HL-60 (cell line): ENCODE measurements around the gene TNPO3.

Experiments used
- GABPA ChIP-seq: IDR thresholded peaks from 2 replicates; pipeline ENCODE4 v1.6.1; 2012; ENCODE audit warnings: low read depth
- POLR2AphosphoS5 ChIP-seq: IDR thresholded peaks from 2 replicates; pipeline ENCODE4 v1.6.1; 2012; ENCODE audit warnings: low read depth
- REST ChIP-seq: IDR thresholded peaks from 2 replicates; pipeline ENCODE4 v1.6.1; 2012; ENCODE audit warnings: low read depth; ENCODE audit not compliant: insufficient replicate concordance
- SPI1 ChIP-seq: IDR thresholded peaks from 2 replicates; pipeline ENCODE4 v1.6.1; 2012; ENCODE audit warnings: low read depth, mild to moderate bottlenecking, borderline replicate concordance
- TF ChIP-seq, protein P1 (sequence below): IDR thresholded peaks from one replicate; pipeline ENCODE4 v1.5.1; 2011; ENCODE audit warnings: low read length, control low read depth, inconsistent platforms; ENCODE audit not compliant: insufficient read depth

DNA sequence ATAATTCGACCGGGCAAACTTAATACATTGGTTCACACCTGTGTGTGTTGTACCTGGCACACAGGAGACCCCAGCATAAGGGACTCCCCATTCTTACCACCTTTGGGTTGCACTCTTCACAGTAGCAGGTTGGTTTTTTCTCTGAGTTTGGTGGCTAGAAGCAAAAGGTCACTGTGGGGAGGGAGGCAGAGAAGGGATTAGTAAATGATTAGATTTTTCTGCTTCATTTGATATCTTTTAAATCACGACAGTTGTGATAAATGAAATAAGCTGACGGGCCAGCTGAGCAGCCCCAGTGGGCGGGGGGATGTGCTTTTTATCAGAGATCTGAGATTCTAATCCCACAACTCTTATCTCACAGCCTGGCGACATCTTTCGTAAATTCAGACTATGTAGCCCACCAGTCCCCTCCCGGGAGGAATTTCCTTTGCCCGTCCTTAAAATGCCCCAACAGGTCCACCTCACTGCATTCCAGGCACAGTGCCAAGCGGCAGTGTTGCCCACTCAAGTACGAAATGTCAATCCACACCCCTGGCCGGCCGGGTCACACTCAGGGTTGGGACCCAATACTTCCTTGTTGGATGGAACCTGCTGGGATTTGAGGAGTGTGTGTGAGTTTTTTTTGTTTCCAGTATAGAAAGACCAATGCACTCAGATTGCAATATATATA is 133.9 kb downstream of the TNPO3 start:
- TF ChIP-seq, protein P1, sequence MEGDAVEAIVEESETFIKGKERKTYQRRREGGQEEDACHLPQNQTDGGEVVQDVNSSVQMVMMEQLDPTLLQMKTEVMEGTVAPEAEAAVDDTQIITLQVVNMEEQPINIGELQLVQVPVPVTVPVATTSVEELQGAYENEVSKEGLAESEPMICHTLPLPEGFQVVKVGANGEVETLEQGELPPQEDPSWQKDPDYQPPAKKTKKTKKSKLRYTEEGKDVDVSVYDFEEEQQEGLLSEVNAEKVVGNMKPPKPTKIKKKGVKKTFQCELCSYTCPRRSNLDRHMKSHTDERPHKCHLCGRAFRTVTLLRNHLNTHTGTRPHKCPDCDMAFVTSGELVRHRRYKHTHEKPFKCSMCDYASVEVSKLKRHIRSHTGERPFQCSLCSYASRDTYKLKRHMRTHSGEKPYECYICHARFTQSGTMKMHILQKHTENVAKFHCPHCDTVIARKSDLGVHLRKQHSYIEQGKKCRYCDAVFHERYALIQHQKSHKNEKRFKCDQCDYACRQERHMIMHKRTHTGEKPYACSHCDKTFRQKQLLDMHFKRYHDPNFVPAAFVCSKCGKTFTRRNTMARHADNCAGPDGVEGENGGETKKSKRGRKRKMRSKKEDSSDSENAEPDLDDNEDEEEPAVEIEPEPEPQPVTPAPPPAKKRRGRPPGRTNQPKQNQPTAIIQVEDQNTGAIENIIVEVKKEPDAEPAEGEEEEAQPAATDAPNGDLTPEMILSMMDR = no peak
- TF ChIP-seq POLR2AphosphoS5 = no peak
- no peak for TF ChIP-seq REST
- no peak for TF ChIP-seq GABPA
- no peak for TF ChIP-seq SPI1
